HG03045 (cell line): ENCODE measurements around the gene MUC5B.
"Not testable (repeated sequence)": the region's sequence is repeated elsewhere in the genome, so short reads cannot be mapped to it uniquely, and the experiment has no call there.

ENCODE experiments used
- ATAC-seq: cut with Tn5 transposase; IDR thresholded peaks from one replicate; pipeline ENCODE4 v1.9.1; 2021; ENCODE audit warnings: mild to moderate bottlenecking, moderate library complexity; ENCODE audit not compliant: unreplicated experiment

The MUC5B gene

GRCh38 chr11:1242751-1243150 is 19.9 kb downstream of the MUC5B start:
- ATAC-seq = not testable (repeated sequence)

GRCh38 chr11:1243521-1243920 is 20.7 kb downstream of the MUC5B start:
- ATAC-seq = not testable (repeated sequence)

GRCh38 chr11:1244557-1244956 is 21.7 kb downstream of the MUC5B start:
- ATAC-seq = not testable (repeated sequence)

GRCh38 chr11:1245717-1246116 is 22.9 kb downstream of the MUC5B start:
- ATAC-seq = not testable (repeated sequence)

- not testable (repeated sequence) for ATAC-seq
These were observed 23.4 kb downstream of the MUC5B start for GRCh38 chr11:1246301-1246700.

GRCh38 chr11:1247026-1247425 is 24.2 kb downstream of the MUC5B start:
- not testable (repeated sequence) for ATAC-seq

GRCh38 chr11:1248951-1249350 is 26.1 kb downstream of the MUC5B start:
- not testable (repeated sequence) for ATAC-seq

GRCh38 chr11:1250411-1250810 is 27.5 kb downstream of the MUC5B start:
- not testable (repeated sequence) for ATAC-seq

- no peak for ATAC-seq
These were observed 28.4 kb downstream of the MUC5B start for GRCh38 chr11:1251236-1251770.

GRCh38 chr11:1252371-1253102 is 29.7 kb downstream of the MUC5B start:
- ATAC-seq = no peak

- ATAC-seq = no peak
These were observed 30.2 kb downstream of the MUC5B start for GRCh38 chr11:1253103-1253485.

GRCh38 chr11:1254086-1254648 is 31.3 kb downstream of the MUC5B start:
- no peak for ATAC-seq

- ATAC-seq = no peak
These were observed 31.9 kb downstream of the MUC5B start for GRCh38 chr11:1254733-1255132.

GRCh38 chr11:1255151-1255550 is 32.3 kb downstream of the MUC5B start:
- ATAC-seq = no peak

GRCh38 chr11:1256257-1257045 is 33.6 kb downstream of the MUC5B start:
- ATAC-seq = no peak

GRCh38 chr11:1257366-1257765 is 34.5 kb downstream of the MUC5B start:
- no peak for ATAC-seq

GRCh38 chr11:1257916-1258315 is 35.0 kb downstream of the MUC5B start:
- no peak for ATAC-seq

GRCh38 chr11:1258401-1259075 is 35.7 kb downstream of the MUC5B start:
- ATAC-seq = no peak

GRCh38 chr11:1259076-1259461 is 36.2 kb downstream of the MUC5B start:
- ATAC-seq = no peak

- no peak for ATAC-seq
These were observed 36.7 kb downstream of the MUC5B start for GRCh38 chr11:1259561-1259960.

GRCh38 chr11:1260023-1260501 is 37.2 kb downstream of the MUC5B start:
- ATAC-seq = no peak
